GM18867 (cell line): ENCODE data around the gene CPNE2.
"Not testable (repeated sequence)": the region's sequence is repeated elsewhere in the genome, so short reads cannot be mapped to it uniquely, and the experiment has no call there.

Source experiments
- ATAC-seq: cut with Tn5 transposase; IDR thresholded peaks from one replicate; pipeline ENCODE4 v1.9.1; 2021; ENCODE audit warnings: mild to moderate bottlenecking, moderate library complexity; ENCODE audit not compliant: unreplicated experiment

CPNE2 gene

DNA sequence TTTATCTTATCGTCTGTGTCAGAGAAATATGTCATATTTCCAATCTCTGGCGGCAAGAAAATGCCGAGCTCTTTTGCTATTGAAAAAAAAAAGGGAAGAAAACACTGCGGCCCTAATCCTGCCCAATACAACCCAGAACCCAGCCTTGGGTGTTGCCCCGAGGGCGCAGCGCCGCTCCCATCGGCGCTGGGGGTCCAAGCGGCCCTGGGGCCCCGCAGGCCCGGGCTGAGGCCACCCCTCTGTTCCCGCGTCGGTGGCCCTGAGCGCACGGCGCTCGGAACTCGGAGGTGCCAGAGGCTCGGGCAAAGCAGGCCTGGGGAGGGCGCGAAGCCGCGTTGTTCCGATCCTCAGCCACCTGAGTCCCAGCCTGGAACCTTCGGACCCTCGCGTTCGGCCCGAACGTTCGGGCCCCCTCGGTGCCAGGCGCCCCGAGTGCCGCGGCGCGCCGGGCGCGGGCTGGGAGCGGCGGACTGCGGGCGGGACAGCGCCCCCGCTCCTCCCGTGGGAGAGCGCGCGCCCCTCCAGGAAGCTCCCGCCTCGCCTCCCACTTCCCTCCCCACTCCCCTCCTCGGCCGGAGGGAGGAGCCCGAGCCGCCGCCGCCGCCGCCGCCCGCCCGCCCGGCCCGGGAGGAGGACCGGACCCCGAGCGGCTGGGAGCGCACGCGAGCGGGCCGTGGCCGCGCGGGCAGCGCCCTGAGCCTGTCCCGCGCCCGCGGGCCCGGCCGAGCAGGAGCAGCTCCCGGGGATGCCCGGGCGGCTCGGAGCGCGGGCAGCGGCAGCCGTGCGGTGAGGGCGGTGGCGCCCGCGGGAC lies at the start of gene CPNE2:
CPNE2 (plus strand) TSS at position 609 of the 811 bp plus-strand sequence. CDS start 18,160 bp downstream, outside the sequence.
- ATAC-seq: peak; percentile 54

GRCh38 chr16:57043248-57043647 lies 49.1 kb upstream of the CPNE2 start:
- ATAC-seq: no peak

GRCh38 chr16:57044931-57045693 lies 47.3 kb upstream of the CPNE2 start:
- no peak for ATAC-seq

DNA sequence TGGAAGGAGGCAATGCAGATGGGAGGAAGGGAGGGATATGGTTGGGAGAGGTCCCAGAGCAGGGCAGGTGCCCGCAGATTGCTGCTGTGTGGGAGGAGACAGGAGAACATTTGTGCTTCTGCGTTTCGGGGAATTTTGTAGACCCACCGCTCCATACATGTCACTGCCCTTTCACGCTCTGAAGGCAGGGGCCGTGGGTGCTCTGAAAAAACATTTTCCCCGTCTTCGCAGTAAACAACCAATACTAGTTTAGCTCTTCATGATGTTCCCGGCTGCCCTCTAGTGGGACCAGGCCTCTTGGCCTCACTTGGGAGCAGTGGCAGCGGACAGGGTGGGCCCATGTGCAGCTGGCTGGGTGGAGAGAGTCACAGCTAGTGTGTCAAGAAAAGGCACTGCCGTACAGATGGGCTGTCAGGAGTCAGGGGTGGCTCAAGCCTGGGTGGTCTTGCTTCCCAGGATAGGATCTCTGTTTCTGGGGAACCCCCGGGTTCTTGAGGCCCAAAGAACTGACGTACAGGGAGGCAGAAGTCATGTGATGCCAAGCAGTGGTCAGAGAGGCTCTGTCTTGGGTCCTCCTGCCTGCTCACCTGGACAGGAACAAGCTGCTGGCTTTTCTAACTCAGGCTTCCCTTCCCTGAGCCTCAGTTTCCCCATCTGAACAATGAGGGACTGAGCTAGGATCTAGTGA lies 46.5 kb upstream of the CPNE2 start:
- no peak for ATAC-seq

- no peak for ATAC-seq
Measured at GRCh38 chr16:57048095-57048494, 44.3 kb upstream of the CPNE2 start.

DNA sequence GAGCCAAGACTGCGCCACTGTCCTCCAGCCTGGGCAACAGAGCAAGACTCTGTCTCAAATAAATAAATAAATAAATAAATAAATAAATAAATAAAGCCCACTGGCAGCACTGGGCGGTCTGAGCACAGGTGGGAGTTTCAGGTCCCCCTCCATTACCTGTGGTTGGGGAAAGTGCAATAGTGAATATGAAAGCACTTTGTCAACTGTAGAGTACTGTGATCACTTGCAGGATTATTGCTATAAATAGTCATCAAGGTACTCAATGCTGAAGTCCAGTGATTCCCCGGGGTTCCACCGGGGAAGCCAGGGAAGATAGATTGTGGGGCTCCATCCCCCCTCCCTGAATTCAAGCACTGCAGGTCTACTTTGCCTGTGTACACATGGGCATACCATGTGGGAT lies 42.7 kb upstream of the CPNE2 start:
- peak; percentile 62 for ATAC-seq

DNA sequence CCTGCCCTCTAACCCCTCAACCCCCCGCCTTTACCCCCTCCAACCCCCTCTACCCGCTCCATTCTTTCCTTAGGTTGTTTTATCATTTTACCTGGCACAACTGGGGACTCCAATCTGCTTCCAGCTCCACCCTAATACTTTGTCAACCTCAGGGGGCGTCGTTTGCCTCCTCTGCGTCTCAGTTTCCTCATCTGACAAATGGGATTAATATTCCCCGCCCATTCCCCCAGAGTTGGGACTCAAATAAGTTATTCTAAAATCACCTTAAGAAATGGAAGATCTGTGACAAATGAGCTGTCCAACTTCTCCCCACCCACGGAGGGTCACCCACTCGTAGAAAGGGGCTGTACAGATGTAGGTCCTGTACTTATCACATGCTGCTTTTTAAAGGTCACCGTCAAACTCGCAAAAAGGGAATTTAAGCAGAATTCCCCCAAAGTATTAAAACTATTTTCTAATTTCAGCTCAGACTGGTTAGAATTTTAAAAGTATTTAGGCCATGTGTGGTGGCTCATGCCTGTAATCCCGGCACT lies 40.6 kb upstream of the CPNE2 start:
- no peak for ATAC-seq

- no peak for ATAC-seq
Measured at GRCh38 chr16:57053206-57053605, 39.2 kb upstream of the CPNE2 start.

GRCh38 chr16:57054338-57054737 lies 38.0 kb upstream of the CPNE2 start:
- ATAC-seq: no peak

DNA sequence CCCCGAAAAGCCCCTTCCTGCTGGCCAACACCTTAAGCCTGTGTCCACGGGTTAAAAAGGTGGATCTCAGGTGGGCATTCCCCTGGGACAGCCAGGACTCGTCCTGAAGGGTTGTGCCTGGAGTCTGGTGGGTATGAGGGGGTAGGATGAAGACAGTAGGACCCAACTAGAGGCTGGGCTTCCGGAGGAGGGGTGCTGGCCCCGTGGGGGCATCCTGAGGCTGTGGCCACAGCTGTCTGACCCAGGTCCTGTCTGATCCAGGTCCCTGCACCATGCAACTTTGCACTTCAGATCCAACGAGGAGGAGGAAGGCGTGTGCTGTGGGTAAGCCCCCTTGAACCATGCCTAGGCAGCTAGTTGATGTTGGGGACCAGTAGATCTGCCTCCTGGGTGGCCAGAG lies 37.6 kb upstream of the CPNE2 start:
- no peak for ATAC-seq

- ATAC-seq: no peak
Measured at GRCh38 chr16:57055671-57056070, 36.7 kb upstream of the CPNE2 start.

DNA sequence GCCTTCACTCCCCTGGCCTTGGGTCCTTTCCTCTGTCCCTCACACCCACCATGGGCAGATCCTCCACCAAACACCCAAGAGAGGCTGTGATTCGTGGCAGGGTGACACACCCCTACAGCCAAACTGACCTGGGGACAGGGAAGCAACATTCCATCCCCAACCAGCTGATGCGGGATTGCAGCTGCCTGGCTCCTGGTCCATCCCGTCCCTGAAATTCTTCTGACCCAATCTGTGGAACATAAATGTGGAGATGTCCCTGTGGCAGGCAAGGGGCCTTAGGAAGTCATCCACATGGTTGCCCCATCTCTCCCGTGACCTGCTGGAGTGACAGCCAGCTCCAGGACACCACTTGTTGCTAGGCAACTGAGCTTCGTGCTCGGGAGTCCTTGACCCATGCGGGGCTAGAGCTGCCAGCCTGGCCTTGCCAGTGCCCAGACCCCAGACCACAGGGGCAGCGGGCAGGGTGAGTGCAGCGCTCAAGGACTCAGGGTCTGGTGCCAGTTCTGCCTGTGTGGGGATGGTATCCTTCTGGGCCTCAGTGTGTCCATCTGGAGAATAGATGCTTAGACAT lies 34.0 kb upstream of the CPNE2 start:
- ATAC-seq: no peak

DNA sequence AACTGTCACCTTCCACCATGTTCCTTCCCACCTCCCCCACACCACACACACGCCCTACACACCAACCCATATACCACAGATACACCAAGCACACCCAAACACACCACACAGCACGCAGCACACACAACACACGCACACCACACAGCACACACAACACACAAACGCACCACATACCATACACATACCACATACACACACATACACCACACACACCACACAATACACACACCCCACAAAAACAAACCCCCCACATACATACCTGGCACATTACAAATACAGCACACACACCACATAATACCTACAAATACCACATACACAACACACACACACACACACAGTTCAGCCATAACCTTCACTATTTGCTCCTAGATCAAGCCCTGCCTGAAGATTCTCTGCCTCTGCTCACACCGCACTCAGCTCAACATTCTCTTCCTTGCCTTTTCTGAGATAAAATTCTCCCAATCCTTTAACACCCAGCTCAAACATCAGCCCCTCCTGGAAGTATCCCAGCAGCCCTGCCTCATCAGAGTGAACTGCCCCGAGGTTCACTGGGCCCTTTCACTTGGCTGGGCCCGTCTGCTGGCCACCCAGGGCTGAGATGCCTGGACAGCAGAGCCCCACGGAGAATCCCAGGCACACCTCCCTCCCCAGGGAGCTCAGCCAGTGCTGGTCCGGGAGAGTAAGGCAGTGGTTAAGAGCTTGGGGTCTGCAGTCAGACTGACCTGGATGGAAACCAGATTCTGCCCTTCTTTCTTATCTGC lies 31.9 kb upstream of the CPNE2 start:
- ATAC-seq: no peak

DNA sequence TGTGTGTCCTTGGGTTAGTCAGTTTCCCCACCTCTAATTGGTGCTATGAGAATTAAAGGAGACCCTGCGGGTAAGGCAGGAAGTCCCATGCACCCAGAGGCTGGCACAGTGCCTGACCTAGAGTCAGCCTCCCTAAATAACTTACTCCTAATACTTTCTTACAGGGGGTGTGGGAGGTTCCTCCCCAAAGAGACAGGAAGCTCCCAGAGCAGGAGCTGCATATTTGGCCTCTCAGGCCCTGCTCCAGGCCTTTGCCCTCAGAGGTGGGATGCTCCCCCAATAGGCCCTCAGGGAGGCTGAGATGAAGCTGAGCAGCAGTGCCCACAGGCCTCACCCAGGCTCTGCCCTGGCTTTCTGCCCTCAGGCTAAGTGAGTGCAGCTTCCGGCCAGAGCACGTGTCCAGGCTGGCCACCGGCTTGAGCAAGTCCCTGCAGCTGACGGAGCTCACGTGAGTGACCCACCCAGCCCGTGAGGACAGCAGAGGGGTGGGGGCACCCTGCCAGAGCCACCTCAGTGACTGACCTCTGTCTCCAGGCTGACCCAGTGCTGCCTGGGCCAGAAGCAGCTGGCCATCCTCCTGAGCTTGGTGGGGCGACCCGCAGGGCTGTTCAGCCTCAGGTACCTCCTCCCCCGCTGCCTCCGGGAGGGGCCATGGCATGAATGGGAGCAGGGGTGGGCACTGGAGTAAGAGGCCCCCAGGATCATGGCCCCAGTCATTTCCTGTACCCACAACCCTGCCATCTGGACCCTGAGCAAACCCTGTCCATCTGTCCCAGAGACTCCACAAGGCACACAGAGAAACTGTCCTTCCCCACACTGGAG lies 31.1 kb upstream of the CPNE2 start:
- ATAC-seq: no peak

DNA sequence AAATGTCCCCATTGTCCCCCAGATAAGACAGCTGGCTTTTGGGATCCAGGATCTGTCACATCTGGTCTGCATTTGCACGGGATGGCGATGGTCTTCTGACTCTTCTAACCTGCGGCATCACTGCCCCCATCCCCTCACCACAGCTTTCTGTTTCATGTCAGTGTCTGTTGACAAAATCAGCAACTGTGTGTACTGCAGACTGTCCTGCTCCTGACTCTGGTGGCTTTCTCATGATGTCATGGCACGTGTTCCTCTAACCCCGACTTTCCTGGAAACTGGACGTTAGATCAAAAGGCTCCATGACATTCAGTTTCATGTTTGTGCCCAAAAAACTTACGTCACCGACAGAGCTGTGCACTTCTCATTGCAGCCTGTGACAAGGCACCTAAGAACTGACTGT lies 30.1 kb upstream of the CPNE2 start:
- no peak for ATAC-seq

GRCh38 chr16:57063189-57063588 lies 29.2 kb upstream of the CPNE2 start:
- not testable (repeated sequence) for ATAC-seq

GRCh38 chr16:57064995-57065394 lies 27.4 kb upstream of the CPNE2 start:
- no peak for ATAC-seq

DNA sequence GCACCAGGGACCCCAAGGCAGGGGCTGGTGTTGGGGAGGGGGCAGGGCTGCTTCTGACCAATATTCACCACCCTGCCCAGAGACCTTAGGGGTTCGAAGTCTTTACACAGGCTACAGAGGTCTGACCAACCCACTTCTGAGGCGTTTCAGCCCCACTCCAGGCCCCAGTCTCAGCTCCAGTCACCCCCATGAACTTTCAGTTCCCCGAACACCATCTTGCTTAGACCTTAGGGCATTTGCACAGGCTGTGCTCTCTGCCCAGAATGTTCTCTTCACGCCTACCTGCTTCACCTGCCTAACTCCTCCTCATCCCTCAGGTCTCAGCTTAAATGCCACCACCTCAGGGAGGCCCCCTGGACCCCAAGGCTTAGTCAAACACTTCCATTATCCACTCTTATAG lies 25.8 kb upstream of the CPNE2 start:
- no peak for ATAC-seq

DNA sequence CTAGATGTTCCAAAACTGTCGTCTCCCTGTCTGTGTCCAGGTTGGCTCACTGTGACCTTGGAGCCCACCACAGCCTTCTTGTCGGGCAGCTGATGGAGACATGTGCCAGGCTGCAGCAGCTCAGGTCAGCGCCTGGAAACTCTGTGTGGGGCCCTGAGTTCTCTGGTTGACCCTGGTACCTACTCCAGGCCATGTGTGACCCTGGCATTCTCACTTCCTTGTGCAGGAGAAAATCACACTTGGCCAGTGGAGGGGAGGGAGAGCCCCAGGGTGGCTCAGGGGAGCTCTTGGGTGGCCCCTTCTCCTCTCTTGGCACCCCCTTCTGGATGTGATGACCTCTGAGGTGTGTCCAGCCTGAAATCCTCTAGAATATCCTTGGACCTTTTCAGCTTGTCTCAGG lies 25.0 kb upstream of the CPNE2 start:
- ATAC-seq: no peak
